ENCODE results near the gene RCSD1.

RCSD1 gene

DNA sequence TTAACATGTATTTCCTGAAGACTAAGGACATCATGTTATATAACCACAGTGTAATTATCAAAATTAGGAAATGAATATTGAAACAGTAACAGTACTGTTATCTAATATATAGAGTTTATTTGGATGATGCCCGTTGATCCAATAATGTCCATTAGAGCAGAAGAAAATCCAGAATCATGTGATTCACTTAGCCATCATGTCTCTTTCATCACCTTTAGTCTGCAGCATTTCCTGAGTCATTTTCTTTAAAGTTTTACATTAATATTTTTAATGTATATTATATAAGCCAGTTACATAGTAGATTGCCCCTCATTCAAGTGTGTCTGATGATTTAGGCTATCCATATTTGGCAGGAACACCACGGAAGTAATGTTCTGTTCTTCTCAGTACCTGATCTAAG, 120.6 kb downstream of the RCSD1 start:
- no peak for DNase-seq

- DNase-seq, result no peak
Measured at GRCh38 chr1:167751676-167752075, 121.6 kb downstream of the RCSD1 start.

DNA sequence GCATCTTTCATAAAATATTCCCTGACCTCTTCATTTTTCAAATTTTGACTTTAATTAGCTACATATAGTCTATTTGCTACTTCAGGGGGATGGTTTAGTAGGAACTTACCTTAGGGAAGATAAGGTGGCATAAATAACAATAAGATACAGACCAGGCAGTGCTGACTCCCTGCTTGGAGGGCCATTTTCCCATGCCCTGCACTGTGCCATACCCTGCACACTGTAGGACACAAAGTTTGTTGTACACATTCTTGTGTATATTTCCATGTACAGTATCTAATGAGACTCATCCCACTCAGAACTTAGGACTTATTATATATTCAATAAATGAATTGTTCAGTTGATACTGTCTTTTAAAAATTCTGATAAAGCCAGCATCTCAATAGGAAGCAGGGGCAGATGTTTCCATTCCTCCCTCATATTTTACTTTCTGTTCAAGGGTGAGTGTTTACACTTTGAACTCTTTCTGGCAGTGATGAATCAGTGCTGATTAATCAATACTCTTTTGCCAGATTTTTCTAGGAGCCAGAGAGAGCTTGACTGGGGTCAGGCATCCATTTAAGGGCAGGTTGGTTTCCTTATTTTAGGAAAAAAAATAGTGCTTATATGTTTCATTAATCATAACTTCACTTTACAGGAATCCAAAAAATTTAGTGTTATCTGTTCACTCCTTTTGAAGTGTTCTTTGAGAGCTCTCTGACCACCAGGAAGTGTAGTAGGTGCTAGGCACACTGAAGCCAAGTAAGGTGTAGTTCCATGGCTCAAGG, 122.4 kb downstream of the RCSD1 start:
- no peak for DNase-seq

DNA sequence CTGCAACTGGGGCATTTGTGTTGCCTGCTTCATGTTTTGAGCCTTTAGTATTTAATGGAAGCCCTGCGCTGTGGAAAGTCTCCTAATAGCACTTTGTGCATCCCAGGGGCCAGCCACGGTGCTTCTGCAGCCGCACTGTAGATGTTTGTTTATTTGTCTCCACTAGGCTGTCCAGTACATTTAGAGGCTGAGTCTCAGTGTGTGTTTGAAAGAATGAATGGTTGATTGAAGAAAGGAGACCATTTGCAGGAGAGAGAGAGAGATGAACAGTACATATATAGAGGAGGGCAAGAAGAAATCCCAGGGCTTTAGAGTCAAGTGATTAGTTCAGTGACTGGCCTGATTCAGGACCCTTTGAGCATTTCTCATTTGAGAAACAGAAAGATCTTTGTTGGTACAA, 125.6 kb downstream of the RCSD1 start:
- DNase-seq, result no peak

All from NCI-H524 (cell line).